ENCODE results near the gene TVP23C. TPM values are rescaled to one million over a fixed set of nuclear protein-coding genes. Genes with fewer than 3 reads are reported as not detected.

The TVP23C gene
- total RNA-seq, 1 experiment from 2014 or later = 6.7 TPM

GRCh38 chr17:15457723-15458094 lies 105.6 kb downstream of the TVP23C start:
- no peaks in the 10 kb centered on the region for H3K9me3 ChIP-seq (ENCODE audit: control insufficient read depth, insufficient read depth, low read depth, low read length)
- intact Hi-C loops (cut with micrococcal nuclease; ENCODE audit: unreplicated experiment) = no loop called here
- no peak overlapping the region for H3K27ac ChIP-seq (ENCODE audit: low read length)
- POLR2A ChIA-PET = no interaction called here
- no peaks in the 10 kb centered on the region for H3K36me3 ChIP-seq (ENCODE audit: control insufficient read depth, insufficient read depth, low read length)
- ATAC-seq (no peak), DNase-seq (ENCODE audit: low read depth, low spot score) (no peak)
- CTCF ChIA-PET = no interaction called here
- TF ChIP-seq SIN3A (IDR thresholded peaks at IDR 0.05; ENCODE audit: borderline replicate concordance, insufficient read depth, low read depth, low read length) = no peak
- no peak for TF ChIP-seq POLR2AphosphoS5 (IDR thresholded peaks at IDR 0.05; ENCODE audit: low read depth, low read length)
- no peak for TF ChIP-seq REST (IDR thresholded peaks at IDR 0.05; ENCODE audit: insufficient read depth in 1 of 2, low read depth in 2 of 2, low read length in 1 of 2)
- in situ Hi-C loops (cut with HindIII; ENCODE audit: low pct_unique_long_range_greater_than_20kb, low sequenced_read_pairs) = no loop called here
- no peaks in the 10 kb centered on the region for H3K27me3 ChIP-seq (ENCODE audit: control insufficient read depth, insufficient read depth, low read length)
- H3K4me3 ChIP-seq (ENCODE audit: low read depth in 2 of 2, low read length in 2 of 2) = no peak overlapping the region
- H3K4me1 ChIP-seq (ENCODE audit: control insufficient read depth, insufficient read depth, low read length) = no peaks in the 10 kb centered on the region
- BruUV-seq (replicated peaks) = no TSS peak

GRCh38 chr17:15456972-15457722 lies 106.1 kb downstream of the TVP23C start:
- Histone ChIP-seq H3K27ac (ENCODE audit: low read length) (no peak overlapping the region), H3K4me3 (ENCODE audit: low read depth in 2 of 2, low read length in 2 of 2) (no peak overlapping the region), H3K4me1 (ENCODE audit: control insufficient read depth, insufficient read depth, low read length) (no peaks in the 10 kb centered on the region), H3K9me3 (ENCODE audit: control insufficient read depth, insufficient read depth, low read depth, low read length) (no peaks in the 10 kb centered on the region), H3K36me3 (ENCODE audit: control insufficient read depth, insufficient read depth, low read length) (no peaks in the 10 kb centered on the region), H3K27me3 (ENCODE audit: control insufficient read depth, insufficient read depth, low read length) (no peaks in the 10 kb centered on the region)
- no peak for TF ChIP-seq POLR2AphosphoS5 (IDR thresholded peaks at IDR 0.05; ENCODE audit: low read depth, low read length)
- TF ChIP-seq TCF7L2 (IDR thresholded peaks at IDR 0.05; ENCODE audit: low read depth, low read length) = no peak
- no peak for TF ChIP-seq SIN3A (IDR thresholded peaks at IDR 0.05; ENCODE audit: borderline replicate concordance, insufficient read depth, low read depth, low read length)
- TF ChIP-seq REST (IDR thresholded peaks at IDR 0.05; ENCODE audit: insufficient read depth in 1 of 2, low read depth in 2 of 2, low read length in 1 of 2) = no peak
- no peak for TF ChIP-seq CTCF (IDR thresholded peaks at IDR 0.05)
- intact Hi-C loops (cut with micrococcal nuclease; ENCODE audit: unreplicated experiment) (no loop called here), in situ Hi-C loops (cut with HindIII; ENCODE audit: low pct_unique_long_range_greater_than_20kb, low sequenced_read_pairs) (no loop called here)
- POLR2A ChIA-PET = no interaction called here
- CTCF ChIA-PET = no interaction called here
- ATAC-seq (no peak), DNase-seq (ENCODE audit: low read depth, low spot score) (no peak)
- BruUV-seq (replicated peaks) = no TSS peak
